ENCODE results near the gene NUP210.

NUP210 gene

DNA sequence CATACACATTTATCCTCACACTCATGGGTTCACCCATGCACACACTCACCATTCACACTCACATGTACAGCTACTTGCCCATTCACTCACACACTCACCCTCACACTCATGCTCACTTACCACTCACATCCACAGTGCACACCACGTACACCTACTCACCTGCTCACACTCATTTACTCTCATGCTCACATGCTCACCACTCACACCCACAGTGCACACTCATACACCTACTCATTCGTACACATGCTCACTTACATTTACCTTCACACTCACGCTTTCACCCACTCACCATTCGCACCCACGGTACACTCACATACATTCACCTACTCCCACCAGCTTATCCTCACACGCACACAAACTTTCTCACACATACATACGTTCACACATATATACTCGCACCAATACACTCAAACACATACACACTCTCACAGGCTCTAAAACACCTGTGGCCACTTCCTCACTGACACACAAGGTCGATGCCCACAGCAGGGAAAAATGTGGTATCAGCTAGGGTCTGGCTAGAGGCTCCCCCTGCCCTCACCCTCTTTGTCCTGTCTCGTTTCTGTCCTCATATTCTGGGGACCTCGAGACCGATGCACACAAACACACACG, 46.0 kb downstream of the NUP210 start:
- DNase-seq: no peak

DNA sequence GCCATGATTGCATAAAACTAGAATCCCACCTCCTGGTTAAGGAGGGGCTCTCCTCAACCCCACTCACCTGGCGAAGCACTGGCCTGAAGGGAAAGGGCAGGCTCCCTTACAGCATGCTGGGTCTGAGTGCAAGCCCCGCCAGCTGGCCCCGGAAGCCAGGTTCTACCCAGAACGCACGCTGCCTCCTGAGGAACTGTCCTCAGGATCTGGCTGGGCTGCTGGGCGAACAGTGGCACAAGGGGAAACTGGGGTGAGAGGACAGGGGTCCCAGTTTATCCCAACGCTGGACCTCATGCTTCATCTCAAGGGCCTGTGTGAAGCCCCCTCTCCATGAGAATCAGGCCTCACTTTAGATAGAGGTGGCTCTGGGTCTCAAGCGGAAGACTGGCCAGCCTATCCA, 47.5 kb downstream of the NUP210 start:
- DNase-seq: no peak

DNA sequence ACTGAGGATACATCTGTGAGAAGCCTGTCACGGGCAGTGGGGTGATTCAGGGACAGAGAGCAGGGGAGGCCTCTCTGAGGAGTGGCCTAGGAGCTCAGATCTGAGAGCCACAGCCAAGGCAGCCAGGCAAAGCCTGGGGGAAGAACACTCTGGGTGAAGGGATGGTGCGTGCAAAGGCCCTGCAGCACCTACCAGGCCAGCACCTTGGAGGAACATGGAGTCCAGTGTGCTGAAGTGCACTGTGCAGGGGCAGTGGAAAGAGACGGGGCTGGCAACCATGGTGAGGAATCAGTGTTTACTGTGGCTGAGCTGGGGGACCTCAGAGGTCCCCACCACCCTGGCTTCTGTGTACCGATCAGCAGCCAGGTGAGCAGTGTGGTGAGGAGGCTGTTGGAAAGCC, 48.0 kb downstream of the NUP210 start:
- DNase-seq: no peak

DNA sequence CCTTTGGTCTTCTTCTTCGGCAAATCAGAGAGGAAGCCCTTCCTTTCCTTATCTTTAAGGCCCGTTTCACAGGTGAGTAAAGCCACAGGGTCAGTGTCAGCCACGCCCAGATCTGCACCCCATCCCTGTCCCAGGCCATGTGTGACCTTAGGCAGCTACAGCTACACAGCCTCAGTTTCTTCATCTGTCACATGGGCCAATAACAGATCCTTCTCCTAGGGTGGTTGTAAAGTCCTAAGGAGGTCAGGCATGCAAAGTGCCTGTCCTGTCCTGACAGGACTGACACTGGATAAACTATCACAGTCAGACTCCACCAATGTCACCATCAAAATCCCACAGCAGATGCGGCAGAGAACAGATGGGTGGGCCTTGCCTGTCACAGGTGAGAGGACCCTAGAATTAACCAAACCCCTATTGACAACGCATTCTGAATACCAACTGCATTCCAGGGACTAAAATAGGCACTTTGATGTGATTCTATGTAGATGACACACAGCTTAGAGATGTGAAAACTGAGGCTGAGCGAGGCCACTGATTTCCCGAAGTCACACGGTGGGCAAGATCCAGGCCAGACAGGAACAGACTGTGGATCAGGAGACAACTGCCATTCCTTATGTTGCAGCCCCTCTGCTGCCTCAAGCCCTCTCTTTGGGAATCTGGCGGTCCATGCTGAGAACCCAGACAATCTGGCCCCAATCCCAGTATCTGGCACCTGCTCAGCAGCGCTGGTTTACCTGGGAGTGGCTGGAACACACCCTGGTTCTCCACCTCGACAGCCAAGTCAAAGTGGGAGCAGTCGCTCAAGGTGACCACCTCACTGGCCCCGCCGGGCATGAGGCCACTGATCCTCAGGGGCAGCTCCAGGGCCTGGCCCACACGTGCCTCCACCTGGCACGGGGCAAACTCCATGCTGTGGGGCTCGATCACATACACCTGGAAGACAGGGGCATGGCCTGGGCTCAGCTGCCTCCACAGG, 48.7 kb downstream of the NUP210 start:
- DNase-seq: no peak

DNA sequence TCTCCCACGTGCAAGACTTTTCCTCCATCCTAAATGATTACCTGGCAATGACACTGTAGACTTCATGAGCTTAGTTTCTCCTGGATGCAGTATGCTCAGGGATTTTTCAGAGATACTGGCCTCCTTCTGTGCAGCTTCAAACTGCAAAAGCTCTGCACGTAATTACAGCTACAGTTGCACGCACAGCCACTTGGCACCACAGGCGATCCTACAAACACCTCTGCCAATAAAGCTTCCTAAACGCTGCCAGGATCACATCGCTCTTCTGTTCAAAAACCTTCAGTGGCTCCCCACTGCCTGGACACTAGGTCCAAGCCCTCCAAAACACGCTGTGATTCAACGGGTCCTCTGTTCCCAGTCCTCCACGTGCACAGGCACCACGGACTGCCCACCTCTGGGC, 49.5 kb downstream of the NUP210 start:
- no peak for DNase-seq

DNA sequence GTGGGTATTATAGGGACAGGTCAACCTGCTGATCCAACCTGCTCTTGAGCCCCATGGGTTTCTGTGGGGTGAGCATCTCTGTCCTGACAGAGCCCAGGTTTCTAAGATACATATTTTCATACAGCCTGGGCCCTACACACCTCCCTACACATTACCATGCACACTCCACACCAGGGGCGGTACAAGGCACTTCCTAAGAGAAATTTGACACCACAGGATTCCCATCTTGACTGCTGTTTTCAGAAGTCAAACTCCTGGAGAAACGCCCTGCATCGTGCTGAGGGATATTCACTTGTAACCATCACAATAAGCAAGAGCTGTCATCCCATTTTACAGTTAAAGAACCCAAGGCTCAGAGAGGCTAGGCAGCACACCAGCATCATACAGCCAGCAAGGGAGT, 50.1 kb downstream of the NUP210 start:
- DNase-seq: no peak

DNA sequence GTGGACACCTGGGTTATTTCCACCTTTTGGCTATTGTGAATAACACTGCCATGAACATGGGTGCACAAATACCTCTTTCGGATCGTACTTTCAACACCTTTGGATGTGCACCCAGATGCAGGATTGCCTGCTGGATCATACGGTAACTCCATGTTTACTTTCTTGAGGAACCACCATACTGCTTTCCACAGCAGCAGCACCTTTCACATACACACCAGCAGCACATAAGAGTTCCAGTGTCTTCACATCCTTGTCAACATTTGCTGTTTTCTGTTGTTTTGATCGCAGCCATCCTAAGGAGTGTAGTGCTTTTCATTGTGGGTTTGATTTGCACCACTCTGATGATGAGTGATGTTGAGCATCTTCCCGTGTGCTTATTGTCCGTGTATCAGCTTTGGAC, 51.3 kb downstream of the NUP210 start:
- no peak for DNase-seq

DNA sequence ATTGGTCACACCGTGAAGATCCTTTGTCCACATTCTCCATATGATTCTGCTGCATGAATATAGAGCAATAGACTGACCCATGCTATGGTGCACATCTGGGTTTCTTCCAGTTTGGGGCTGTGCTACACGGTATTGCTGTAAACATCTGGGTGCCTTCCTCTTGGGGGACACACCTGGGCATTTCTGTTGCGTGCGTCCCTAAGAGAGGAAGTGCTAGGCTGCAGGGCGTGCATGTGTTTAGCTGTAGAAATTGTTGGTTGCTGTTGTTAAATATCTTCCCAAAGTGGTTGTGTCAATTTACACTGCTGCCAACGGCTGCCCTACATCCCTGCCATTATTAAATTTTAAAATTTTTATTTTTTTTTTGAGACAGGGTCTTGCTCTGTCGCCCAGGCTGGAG, 52.4 kb downstream of the NUP210 start:
- no peak for DNase-seq

DNA sequence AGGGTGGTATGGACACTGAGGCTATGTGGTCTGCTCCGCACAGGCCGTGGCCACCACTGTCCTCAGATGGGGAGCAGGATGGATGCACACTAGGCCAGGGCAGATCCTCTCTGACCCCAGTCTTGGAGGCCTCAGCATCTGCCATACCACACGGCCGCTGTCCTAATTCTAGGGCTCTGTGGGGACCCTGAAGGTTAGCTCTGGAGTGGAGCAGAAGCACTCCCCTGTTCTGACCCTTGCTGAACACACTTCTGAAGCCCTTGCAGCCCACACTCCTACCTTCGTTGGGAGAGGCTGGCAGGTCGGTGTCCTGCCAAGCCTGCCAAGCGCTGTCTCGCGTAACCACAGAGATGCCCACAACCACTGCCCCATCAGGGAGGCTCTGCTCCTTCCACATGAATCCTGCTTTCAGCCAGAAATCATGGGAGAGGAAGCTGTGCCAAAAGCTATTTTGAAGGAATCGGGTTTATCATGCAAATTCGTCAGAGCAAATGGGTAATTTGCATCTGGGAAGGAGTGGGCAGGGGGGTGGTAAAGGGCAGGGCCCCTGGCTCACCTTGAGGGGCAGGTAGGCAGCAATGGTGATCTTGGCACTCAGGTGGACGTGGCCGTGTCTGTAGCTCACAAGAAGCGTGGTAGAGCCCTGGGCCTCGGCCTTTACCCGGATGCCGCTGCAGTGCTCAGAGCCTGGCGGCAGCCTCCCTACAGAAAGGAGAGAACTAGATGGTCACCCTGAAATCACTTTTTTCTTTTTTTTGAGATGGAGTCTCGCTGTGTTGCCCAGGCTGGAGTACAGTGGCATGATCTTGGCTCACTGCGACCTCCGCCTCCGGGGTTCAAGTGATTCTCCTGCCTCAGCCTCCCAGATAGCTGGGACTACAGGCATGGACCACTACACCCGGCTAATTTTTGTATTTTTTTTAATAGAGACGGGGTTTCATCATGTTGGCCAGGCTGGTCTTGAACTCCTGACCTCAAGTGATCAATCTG, 54.4 kb downstream of the NUP210 start:
- DNase-seq: no peak

DNA sequence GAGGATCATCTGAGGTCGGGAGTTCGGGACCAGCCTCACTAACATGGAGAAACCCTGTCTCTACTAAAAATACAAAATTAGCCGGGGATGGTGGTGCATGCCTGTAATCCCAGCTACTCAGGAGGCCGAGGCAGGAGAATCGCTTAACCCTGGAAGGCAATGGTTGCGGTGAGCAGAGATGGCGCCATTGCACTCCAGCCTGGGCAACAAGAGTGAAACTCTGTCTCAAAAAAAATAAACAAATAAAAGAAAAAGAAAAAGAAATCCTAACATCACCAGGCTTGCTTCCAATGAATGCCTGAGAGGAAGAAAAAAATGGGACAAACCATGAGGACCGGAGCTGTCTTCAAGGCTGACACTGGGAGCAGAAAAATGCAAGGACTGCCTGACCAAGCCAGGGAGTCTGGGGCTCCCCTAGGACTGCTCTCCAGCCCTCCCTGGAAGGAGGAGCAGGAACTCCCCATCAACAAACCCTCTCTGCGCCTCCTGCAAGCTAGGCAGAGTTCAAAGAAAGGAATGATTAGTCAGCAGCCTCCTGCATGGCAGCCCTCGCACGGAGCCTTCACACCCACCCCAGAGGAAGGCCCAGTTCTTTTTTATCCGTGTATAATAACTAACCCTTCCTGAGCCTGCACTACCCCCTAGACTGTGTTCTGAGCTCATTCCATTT, 55.4 kb downstream of the NUP210 start:
- no peak for DNase-seq

DNA sequence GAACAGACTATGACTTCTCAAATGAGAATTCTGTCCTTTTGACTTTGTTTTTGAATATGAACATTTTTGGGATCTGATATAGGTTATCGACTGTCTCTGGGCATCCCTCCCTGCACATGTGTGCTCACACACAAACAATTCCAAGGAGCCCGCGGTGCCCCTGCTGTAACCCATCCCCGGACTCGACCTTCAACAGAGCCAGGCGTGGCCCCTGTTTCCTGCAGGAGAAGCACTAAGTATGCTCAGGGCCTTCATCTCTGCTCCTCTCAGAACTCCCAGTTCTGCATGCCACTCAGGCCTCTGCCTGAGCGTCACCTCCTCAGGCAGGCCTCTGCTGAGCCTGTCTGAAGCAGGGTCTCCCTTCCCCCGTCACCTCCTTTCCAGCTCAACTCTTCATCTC, 57.6 kb downstream of the NUP210 start:
- no peak for DNase-seq

DNA sequence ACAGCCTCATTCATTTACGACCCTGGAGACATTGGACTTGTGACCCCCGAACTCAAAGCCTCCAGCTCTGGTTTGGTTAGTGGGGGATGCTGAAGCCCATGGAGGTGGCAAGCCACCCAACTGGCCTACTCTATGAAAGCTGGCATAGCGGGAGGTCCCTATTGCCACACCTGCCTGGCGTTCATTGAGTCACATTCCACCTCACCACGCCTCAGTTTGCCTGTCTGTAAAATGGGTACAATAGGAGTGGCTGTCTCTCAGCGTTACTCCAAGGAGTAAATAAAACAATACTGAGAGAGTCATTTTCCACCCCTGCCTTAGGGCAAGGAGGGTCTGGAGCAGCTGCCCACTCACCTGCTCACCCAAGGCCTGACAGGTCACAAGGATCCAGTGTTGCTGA, 60.2 kb downstream of the NUP210 start:
- DNase-seq: no peak

DNA sequence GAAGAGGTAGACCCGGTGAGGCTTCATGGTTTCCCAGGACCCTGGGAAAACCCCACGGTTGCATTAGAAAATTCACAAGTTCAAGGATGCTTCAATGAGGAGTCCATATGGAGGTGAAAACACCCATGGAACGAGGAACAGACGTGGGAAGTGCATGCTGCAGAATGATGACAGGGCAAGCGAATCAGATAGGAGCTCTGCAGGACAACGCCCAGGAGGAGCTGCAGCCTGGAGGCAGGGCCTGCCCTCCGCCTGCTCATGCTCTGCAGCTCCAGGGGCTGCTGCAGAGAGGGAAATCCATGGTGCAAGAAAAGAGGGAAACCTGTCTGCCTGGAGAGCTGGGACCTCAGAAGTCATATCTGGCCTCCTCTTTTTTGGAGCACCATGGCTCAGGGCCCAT, 61.5 kb downstream of the NUP210 start:
- no peak for DNase-seq

DNA sequence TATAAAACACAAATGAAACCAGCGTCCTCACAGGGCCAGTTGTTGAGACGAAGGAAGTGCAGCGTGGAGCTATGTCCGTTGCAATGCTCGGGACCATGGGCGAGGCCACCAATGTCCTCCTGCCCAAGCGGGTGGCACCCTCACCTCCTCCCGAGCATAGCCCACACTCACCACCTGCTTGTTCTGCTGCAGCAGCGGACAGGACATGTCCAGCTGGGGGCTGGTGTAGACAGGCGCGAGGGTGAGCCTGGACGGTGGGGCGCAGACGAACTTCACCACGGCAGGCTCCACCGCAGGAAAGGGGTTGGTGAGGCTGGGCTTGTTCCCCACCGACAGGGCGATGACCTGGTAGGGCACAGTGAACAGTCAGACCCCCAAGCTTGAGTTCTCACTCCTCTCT, 62.1 kb downstream of the NUP210 start:
- DNase-seq: no peak

DNA sequence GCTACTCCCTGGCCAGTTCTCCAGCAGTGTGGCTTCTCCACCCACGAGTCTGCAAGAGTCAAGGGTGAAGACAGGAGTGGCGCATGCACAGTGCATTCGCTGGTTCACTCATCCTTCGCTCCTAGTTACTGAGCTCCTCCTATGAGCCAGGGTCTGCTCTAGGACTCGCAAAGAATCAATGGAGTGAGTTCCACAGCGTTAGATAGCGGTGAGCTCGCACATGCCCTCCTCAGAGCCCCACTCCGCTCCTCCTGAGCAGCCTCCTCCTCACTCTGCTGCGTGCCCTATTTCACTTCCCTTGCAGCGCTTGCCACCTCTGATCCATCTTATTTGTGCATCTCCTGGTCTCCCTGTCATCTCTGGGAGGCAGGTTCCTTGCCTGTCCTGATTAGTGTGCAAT, 63.0 kb downstream of the NUP210 start:
- DNase-seq: no peak

DNA sequence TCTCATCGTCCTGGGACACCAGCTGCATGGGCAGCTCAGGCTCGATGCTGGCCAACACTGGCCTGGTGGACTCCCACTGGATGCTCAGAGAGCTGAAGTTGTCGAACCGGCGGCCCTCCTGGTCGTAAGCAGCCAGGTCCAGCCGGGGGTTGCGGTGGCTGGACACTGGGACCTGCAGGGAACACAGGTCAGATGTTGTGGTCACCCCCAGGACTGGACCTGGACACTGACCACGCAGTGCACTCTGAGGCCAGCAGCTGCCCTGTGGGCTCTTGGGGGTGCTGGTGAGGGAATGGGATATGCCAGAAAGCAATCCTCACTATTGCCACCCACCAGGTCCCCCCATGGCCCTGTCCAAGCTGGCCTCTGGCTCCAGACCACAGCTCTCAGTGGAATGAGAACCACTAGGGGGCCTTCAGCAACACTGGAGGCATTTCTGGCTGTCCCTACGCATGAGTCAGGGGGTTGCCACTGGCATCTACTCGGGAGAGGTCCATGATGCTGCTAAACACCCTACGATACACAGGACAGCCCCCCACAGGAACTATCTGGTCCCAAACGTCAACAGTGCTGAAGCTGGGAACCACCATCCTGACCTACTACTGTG, 66.1 kb downstream of the NUP210 start:
- DNase-seq: no peak

DNA sequence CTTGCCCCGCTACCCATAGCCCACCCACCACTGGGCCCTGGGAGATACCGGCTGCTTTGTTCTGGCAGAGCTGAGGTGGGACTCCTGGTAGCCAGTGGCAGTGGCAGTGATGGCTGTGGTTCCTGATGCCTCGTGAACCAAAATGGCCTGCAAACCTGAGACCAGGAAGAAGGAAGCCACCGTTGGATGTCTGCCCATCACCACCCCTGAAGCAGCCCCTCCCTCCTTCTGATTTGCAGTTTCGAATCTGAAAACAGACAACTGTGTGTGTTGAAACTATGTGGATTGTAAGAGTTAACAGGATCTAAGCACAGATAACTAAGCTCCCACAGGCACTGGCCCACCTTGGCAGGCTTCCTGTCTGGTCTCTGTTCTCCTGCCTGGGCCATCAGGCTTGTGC, 66.6 kb downstream of the NUP210 start:
- no peak for DNase-seq

DNA sequence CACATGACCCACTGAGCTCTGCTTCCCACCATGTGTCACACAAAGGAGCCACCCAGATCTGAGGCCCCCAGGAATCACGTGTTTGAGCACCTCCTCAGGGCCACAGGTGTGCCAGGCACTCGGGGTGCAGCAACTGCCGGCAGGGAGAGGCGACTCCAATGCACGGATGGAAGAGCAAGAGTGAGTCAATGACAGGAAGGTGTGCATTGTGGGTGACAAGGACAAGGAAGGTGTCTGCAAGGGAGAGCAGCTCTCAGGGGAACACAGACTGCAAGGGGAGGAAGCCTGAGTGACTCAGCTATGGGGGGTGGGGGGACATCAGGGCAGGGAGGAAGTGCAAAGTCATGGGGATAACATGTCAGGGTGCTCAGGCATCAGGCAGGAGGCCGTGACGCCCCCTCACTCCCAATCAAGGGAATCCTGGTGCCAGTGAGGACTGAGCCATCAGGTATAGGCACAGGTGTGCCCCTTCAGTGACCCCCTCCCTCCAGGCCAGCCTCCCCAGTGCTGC, 67.4 kb downstream of the NUP210 start:
- DNase-seq: no peak

DNA sequence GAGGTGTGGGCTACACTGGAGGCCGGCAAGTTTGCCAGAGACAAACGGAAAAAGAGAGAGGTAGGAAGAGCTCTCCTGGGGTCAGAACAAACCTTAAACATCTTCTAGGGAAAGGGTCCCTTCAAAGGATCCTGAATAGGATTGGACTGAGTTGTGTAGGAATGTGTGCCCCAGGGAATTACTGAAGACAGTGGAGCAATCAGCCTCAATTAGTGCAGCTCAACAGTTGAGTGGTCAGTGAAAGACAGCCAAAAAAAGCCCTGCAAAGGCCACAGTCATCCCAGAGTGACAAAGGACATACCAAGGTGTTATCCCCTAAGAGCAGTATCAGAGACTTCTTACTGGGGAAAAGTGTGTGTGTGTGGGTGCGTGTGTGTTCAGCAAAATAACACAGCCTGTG, 70.3 kb downstream of the NUP210 start:
- no peak for DNase-seq

DNA sequence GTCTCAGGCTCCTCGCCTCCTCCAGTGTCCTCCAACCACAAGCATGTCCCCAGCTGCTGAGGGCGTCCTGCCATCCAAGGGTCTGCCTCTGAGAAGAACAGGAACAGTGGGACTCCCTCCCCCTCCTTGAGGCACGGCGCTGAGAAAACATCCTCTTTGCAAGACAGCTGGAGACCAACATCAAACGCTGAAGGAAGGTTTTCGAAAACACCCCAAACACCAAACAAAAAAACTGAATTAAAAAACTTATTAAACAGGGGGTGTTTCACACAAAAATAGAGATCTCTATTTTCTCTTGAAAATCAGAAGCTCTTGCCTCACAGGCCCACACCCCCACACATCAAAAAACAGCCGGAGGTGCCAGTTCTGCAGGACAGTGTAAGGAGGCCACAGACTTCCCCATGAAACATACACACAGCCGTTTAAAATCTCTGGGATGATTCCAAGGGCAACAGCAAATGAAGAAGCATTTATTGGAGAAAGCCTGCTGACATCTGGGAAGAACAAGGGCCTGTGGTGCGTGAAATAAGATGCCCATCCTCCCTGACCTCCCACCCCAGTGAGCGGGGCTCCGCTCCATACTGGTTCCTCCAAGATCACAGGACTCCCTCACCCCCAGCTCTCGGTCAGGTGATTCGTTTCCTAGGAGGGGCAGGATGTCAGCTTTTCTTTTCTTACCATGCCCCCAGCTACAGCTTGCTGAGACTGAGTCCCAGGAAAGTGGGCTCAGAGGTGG, 71.3 kb downstream of the NUP210 start:
- DNase-seq: no peak

DNA sequence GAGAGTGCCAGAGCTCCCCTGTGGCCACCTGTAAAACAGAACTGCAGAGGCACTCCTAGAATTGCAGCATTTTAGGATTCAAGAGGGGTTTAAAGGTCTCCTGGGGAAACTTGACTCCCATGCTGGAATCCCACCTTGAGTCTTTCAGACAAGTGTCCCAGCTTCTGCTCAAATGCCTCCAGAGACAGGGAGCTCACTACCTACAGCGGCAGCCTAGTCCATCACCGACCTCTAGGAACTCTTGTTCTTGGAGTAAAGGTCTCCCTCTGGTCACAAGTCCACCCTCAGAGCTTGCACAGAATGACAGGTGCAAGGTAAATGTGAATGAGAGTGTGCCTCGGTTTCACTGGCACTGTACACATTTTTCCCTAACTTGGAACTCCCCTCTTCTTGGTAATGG, 72.0 kb downstream of the NUP210 start:
- DNase-seq: no peak

Data from effector CD8-positive, alpha-beta T cell (primary cell).